HTR-8/SVneo (cell line): Measurements from ENCODE around the gene ELMO1.
A peak's percentile ranks its signal among the peaks of the same experiment; 100 is the strongest.
"Not testable (repeated sequence)": the region's sequence is repeated elsewhere in the genome, so short reads cannot be mapped to it uniquely, and the experiment has no call there.

Experiments
- DNase-seq: peaks from one replicate; pipeline ENCODE4 v3.0.0; 2011; ENCODE audit warnings: low spot score, mixed read lengths; ENCODE audit not compliant: insufficient read length
- FAIRE-seq: peaks from 2 replicates; lab custom pipeline; 2011; peaks lifted over from hg19 to GRCh38; lab: Jason Lieb, UNC

The ELMO1 gene

DNA sequence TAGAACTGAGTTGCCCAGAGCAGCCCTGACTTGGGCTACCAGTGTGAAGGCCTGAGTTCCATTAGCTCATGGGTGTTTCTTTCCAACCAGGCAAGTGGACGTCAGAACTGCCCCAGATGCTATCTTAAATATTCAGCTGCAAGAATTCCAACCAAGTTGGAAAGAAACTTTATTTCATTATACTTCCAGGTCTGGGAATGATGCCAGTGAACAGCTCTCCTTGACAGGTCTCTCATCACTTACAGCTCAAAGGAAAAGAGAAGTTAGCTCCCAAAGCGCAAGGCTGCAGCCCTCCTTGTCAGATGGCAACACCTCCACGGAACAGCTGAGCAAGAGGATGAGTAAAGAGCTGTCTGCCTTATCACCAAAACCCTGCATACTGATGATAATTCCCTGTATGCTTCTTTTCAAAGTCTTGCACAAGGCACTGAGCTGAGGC lies 468.8 kb downstream of the ELMO1 start:
- DNase-seq, result no peak

GRCh38 chr7:36978461-36978860 lies 470.2 kb downstream of the ELMO1 start:
- DNase-seq, result no peak
- no peak for FAIRE-seq

More for the DNA sequence above, 468.8 kb downstream of the ELMO1 start:
- no peak for FAIRE-seq

GRCh38 chr7:36977878-36978277 lies 470.8 kb downstream of the ELMO1 start:
- FAIRE-seq, result no peak
- DNase-seq, result no peak

- not testable (repeated sequence) for FAIRE-seq, DNase-seq
Observed at GRCh38 chr7:36973534-36973933, 475.1 kb downstream of the ELMO1 start.

GRCh38 chr7:36972140-36972518 lies 476.5 kb downstream of the ELMO1 start:
- DNase-seq, result no peak
- FAIRE-seq, result no peak

DNA sequence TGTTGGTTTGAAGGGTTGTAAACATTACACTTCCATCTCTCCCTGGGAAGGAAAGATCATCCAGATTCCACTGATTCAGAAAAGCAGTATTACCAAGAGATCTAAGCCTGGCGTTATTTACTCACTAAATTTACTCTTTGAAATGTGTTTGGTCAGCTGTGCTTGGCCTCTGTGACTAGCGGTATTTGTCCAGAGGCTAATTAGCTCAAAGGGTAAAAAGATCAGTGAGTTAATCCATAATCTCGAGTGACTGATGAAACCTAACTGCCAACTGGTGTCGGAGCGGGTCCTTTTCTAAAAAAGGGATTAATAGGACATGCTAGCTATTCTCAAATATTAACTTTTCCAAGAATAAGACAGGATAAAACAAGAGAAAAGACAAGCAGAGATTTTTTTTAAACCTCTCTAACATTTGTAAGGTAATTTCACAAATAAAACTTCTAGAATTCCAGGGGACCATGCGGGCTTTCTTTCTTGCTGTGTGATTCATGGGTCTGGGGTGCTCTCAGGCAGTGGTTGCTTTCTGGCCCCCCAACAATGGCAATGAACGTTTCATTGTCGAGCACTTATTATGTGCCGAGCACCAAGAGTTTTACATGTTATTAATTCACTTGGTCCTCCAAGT lies 477.0 kb downstream of the ELMO1 start:
- no peak for DNase-seq
- FAIRE-seq, result no peak

DNA sequence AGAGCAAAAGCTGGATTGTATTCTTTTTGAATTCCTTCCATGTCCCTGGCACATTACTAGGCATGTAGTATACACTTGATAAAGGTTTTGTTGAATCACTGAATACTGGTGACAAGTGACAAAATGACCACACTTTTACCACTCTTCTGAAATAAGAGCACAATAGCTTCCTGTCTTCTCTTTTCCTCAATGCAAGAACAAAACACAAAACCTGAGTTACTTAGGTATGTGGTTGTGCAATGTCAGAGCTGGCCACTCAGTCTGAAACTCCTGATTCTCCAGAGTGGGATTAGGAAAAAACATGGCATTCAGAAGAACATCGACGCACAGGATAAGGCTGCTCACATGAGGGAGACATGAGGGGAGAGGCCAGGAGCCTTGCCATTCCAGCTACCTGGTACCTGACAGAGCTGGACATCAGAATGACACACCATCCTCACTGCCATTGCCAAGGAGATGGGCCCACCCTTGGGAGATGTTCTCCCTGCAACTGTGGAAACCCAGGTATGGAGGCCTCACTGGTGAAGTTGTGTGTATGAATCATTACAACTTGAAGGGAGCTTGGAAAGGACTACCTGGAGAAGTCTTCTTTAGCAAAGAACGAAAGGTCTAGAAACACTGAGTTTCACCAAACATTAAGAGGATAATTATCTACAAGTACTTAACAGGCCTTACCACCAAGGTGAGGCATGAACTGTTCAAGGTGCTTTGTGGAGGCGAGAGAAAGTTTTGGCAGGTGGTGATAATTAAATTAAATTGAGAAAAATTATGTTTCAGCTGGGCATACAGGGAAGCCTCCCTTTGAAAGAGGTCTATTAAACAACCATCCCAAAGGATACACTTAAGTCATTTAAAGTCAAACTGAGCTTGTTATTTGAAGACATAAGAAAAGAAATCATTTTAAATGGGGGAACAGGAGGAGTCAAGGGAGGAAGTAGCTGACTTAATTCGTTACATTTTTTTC lies 477.8 kb downstream of the ELMO1 start:
- DNase-seq (no peak), FAIRE-seq (no peak)

DNA sequence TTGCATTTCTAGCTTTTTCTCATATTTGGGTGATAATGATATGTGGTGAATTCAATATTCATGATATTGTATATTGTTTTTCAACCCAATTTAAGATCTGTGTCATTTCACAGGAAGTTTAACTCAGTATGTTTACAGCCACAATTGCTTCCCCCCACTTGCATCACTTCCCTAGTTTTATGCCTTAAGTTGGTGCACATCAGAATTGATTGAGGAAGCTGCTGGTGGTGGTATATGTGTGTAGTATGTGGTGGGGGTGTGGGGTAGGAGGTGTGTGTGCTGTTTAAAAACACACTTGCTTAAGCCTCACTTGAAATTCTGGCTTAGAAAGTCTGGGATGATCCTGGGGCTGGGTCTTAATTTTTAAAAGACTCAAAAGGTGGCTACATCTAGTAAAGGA lies 479.3 kb downstream of the ELMO1 start:
- FAIRE-seq (no peak), DNase-seq (no peak)

- peak; percentile 9 for FAIRE-seq
- DNase-seq, result peak; percentile 68
Observed at GRCh38 chr7:36967387-36967786, 481.3 kb downstream of the ELMO1 start.

DNA sequence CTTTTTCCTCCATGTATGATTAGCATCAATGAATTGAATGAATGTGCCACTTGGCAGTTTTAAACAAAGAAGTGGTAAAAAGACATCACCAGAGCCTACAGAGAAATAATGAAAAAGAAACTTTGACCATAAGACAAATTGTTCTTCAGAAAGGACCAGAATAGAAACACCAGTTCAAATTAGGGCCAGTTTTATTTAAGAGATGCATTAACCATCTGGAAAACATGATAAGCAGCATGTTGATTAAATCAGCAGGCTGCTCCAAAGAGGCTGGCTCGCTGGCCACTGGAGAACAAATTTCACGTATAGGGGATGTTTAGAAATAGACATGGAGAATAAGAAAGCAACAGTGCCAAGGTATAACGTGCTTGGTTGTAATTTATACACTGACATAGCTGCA lies 482.0 kb downstream of the ELMO1 start:
- no peak for DNase-seq
- no peak for FAIRE-seq

DNA sequence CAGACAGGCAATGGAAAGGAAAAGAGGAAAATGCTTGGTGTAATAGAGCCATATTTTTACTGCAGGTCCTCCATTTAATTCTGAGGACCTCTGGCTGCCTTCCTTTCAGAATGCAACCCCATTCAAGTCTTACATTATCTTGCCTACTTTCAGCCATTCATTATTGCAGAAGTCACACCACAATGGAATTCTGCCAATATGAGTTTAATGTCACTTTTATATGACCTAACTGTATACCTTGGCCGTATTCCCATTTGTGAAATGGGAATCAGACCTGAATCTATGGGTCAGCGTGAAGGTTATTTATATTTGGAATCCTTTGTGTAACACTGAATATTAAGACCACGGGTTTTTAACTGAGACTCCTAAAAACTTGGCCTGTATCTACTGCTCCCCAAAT lies 482.6 kb downstream of the ELMO1 start:
- DNase-seq, result no peak

DNA sequence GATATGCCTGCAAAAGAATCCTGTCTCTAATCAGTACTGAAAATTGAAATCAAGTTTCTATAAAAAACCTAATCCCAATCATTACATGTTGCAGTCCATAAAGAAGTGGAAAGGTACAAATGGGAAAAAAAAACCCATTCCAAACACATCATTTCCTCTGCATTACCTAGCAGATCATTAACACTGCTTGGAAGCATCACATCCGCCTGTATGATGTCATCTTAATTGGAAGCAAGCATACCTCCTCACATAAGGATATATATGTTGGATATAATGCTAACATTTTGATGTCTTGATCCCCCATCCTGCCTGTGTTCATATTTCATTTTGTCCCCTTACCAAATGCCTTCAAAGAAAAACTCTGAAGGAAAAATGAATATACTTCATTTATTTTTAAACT lies 483.0 kb downstream of the ELMO1 start:
- DNase-seq (no peak), FAIRE-seq (no peak)

More for the DNA sequence above, 482.6 kb downstream of the ELMO1 start:
- no peak for FAIRE-seq

DNA sequence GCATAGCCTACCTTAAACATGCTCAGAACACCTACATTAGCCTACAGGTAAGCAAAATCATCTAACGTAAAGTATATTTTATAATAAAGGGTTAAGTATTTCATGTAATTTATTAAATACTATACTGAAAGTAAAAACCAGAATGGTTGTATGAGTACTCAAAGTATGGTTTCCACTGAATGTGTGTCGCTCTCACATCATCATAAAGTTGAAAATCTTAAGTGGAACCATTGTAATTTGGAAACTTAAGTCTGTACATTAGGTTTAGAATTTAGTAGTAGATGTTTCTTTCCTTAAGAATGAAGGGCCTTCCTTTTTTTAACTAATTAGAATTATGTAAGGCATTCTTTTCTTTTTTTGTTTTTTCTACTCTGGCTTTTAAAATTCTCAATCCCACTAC lies 484.4 kb downstream of the ELMO1 start:
- DNase-seq, result no peak
- no peak for FAIRE-seq

DNA sequence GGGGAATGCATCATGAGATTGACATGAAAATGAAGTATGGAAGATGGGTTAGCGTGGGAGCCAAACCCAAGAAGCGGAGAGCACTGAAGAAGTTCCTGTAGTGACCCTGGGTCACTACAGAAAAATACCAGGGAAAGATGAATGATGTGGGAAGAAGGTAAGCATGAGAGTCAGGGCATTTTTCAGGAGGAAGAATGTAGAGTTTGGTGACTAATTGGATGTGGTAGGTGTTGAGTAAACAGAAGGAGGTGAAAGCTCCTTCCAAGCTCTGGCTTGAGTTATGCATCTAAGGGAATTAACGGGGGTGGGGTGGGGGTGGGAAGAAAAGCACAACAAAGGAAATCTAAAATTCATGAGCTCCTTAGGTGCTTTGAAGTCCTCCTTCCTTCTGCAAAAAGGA lies 486.3 kb downstream of the ELMO1 start:
- FAIRE-seq (no peak), DNase-seq (no peak)

GRCh38 chr7:36961693-36962092 lies 487.0 kb downstream of the ELMO1 start:
- FAIRE-seq, result no peak
- no peak for DNase-seq

DNA sequence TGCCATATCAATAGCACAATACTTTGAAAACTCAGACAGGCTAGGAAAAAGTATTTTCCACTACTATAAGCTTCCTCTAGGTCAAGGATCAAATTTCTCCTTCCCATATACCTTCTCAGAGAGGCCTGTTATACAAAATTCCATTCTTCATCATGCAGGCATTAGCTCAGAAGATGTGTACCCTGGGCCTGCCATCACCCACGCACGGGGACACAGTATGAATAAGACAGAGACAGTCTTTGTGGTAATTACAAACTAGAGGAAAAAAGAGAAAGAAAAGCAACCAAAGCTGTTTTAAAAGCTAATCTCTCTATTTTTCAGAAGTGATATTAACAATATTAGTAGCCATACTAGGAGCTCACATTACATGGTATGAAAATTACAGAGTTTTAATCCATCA lies 487.6 kb downstream of the ELMO1 start:
- FAIRE-seq (no peak), DNase-seq (no peak)

GRCh38 chr7:36960105-36960504 lies 488.6 kb downstream of the ELMO1 start:
- FAIRE-seq (no peak), DNase-seq (no peak)

DNA sequence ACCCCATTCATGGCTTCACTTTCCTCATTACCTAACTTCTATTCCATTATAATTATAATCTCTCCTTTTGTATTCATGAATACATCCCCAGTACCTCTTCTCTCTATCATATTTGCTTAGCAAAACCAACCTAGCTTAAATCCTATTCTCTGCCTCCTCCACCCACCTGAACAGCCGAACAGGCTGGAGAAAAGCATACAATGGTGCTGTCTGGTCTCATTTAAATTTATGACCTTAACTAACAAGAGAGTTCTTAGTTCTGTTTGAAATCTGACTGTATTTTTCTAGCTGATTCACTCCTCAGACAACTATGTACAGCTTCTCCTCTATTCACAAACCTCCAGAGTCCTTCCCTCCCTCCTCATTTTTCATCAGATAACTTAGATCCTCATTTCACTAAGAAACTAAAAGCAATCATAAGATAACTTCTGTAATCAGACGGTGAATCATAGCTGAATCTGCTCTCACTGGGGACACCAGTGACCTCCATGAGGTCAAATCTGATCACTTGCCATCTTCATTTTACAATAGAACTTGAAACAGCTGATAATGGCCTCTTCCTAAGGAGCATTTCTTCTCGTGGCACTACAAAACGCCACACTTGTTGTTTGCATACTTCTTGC lies 490.4 kb downstream of the ELMO1 start:
- FAIRE-seq (no peak), DNase-seq (no peak)

GRCh38 chr7:36957620-36958019 lies 491.0 kb downstream of the ELMO1 start:
- DNase-seq (no peak), FAIRE-seq (no peak)

- FAIRE-seq (no peak), DNase-seq (no peak)
Observed at GRCh38 chr7:36956814-36957213, 491.9 kb downstream of the ELMO1 start.
